Measurements from ENCODE around the gene FBXO31.

Gene FBXO31

GRCh38 chr16:87418644-87419043 is 35.1 kb upstream of the FBXO31 start:
- peaks cover 73% of the 10 kb centered on the region for H3K36me3 ChIP-seq
- no peaks in the 10 kb centered on the region for H3K4me1 ChIP-seq (ENCODE audit: control insufficient read depth in 1 of 2, insufficient read depth in 1 of 2, low read depth in 1 of 2, low read length in 1 of 2)
- no peak for TF ChIP-seq CTCF (IDR thresholded peaks at IDR 0.05)
- no peak overlapping the region for H3K4me3 ChIP-seq (ENCODE audit: low read depth in 1 of 2, low read length in 1 of 2)
- H3K27ac ChIP-seq = no peak overlapping the region
- H3K27me3 ChIP-seq = no peaks in the 10 kb centered on the region
- H3K9me3 ChIP-seq = no peaks in the 10 kb centered on the region

DNA sequence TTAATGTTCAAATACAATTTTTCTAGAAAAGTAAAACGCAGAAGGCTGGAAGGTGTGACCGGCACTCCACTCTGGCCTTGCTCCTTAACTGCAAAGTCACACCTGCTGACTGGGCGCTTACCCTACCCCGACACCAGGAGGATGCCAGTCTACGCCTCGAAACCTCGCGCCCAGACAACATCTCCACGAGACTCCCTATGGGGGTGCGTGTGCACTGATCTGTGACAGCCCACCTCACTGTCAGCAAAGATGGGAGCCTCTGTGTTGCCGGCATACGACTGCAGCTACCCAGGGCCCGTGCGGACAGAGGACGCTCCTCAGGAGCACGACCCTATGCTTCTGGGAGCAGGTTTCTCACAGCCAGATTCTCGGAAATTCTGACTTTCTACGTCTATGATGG is 34.6 kb upstream of the FBXO31 start:
- H3K9me3 ChIP-seq = no peaks in the 10 kb centered on the region
- H3K36me3 ChIP-seq = peaks cover 74% of the 10 kb centered on the region
- no peak overlapping the region for H3K4me3 ChIP-seq (ENCODE audit: low read depth in 1 of 2, low read length in 1 of 2)
- no peaks in the 10 kb centered on the region for H3K27me3 ChIP-seq
- H3K4me1 ChIP-seq (ENCODE audit: control insufficient read depth in 1 of 2, insufficient read depth in 1 of 2, low read depth in 1 of 2, low read length in 1 of 2) = no peaks in the 10 kb centered on the region
- H3K27ac ChIP-seq = no peak overlapping the region
- TF ChIP-seq CTCF (IDR thresholded peaks at IDR 0.05) = no peak

GRCh38 chr16:87417528-87417910 is 33.9 kb upstream of the FBXO31 start:
- Histone ChIP-seq H3K4me1 (ENCODE audit: control insufficient read depth in 1 of 2, insufficient read depth in 1 of 2, low read depth in 1 of 2, low read length in 1 of 2) (no peaks in the 10 kb centered on the region), H3K27ac (no peak overlapping the region), H3K36me3 (peaks cover 75% of the 10 kb centered on the region), H3K27me3 (no peaks in the 10 kb centered on the region), H3K4me3 (ENCODE audit: low read depth in 1 of 2, low read length in 1 of 2) (no peak overlapping the region), H3K9me3 (no peaks in the 10 kb centered on the region)
- TF ChIP-seq CTCF (IDR thresholded peaks at IDR 0.05) = no peak

- Histone ChIP-seq H3K4me1 (ENCODE audit: control insufficient read depth in 1 of 2, insufficient read depth in 1 of 2, low read depth in 1 of 2, low read length in 1 of 2) (no peaks in the 10 kb centered on the region), H3K27ac (no peak overlapping the region), H3K36me3 (peaks cover 81% of the 10 kb centered on the region), H3K4me3 (ENCODE audit: low read depth in 1 of 2, low read length in 1 of 2) (no peak overlapping the region), H3K27me3 (no peaks in the 10 kb centered on the region), H3K9me3 (no peaks in the 10 kb centered on the region)
- TF ChIP-seq CTCF (IDR thresholded peaks at IDR 0.05) = no peak
These were observed 33.4 kb upstream of the FBXO31 start for GRCh38 chr16:87416826-87417527.

DNA sequence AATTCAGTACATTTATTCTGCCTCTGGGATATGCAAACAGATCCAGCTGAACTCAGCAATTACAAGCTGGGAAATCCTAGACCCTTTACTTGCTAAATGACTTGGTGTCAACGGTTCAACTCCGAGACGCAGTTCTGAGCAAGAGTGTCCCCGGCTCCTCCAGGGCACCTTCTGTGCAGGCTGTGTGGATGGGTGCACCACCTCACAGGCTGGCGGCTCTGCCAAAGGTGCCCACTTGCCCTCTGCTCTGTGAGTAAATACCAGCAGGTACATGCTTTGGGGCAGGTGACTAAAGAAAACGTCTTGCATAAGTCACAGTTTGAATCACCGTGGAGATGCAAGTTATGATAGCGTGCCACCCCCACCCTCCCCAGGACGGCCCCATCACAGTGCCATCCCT is 31.9 kb upstream of the FBXO31 start:
- Histone ChIP-seq H3K4me3 (ENCODE audit: low read depth in 1 of 2, low read length in 1 of 2) (no peak overlapping the region), H3K36me3 (peaks cover 89% of the 10 kb centered on the region)
- no peak for TF ChIP-seq CTCF (IDR thresholded peaks at IDR 0.05)

More for the DNA sequence above, 31.9 kb upstream of the FBXO31 start:
- H3K9me3 ChIP-seq = no peaks in the 10 kb centered on the region
- H3K27me3 ChIP-seq = no peaks in the 10 kb centered on the region
- no peaks in the 10 kb centered on the region for H3K4me1 ChIP-seq (ENCODE audit: control insufficient read depth in 1 of 2, insufficient read depth in 1 of 2, low read depth in 1 of 2, low read length in 1 of 2)
- no peak overlapping the region for H3K27ac ChIP-seq
